Measurements from ENCODE around the gene CRNKL1. TPM values are rescaled to one million over a fixed set of nuclear protein-coding genes. Genes with fewer than 3 reads are reported as not detected.

Gene CRNKL1
- total RNA-seq, 1 donor = 33.7 TPM

DNA sequence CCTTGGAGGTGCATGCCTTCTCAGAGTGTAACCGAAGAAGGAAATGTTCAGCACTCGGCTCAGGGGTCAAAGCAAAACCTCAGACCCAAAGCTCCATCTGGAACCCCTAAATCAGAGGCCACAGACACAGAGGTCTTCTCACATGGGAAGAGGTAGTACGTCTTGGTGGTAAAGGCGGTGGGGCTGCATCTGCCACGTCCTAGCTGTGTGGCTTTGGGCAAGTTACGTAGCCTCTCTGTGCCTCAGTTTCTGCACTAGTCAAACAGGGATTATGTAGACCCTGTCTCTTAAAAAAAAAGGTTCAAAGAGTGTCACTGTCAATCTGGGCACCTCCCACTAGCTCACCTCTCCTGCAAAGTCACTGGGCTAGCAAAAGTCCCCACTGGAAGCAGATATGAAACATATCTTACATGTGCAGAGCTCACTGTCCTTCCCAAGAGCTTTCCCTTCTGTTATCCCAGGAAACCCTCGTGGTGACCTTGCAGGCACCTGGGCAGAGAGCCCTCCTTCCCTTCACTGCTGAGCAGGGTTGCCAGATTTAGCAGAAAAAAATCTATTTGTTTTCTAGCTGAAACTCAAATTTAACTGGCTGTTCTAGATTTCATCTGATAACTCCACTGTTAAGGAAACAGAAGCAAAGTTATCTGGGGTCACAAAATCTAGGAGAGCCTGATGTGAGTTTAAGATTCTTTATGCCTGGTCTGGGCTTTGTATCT is 53.1 kb downstream of the CRNKL1 start:
- Histone ChIP-seq H4K20me1 (ENCODE audit: insufficient read depth, low read length) (peaks cover 18% of the 10 kb centered on the region), H3K27ac (ENCODE audit: low read depth, low read length) (no peak overlapping the region), H3K4me3 (ENCODE audit: insufficient read depth, low read length) (no peak overlapping the region), H3K27me3 (ENCODE audit: insufficient read depth, low read length) (no peaks in the 10 kb centered on the region), H3K79me2 (ENCODE audit: insufficient read depth, low read length) (peaks cover 43% of the 10 kb centered on the region), H3K4me2 (ENCODE audit: insufficient read depth, low read length) (no peak overlapping the region), H3K4me1 (ENCODE audit: insufficient read depth, low read length) (peaks cover 37% of the 10 kb centered on the region), H2AFZ (ENCODE audit: low read length) (no peak overlapping the region), H3K9me3 (ENCODE audit: low read depth, low read length) (no peaks in the 10 kb centered on the region), H3K36me3 (ENCODE audit: insufficient read depth, low read length) (peaks cover 63% of the 10 kb centered on the region)
- TF ChIP-seq, protein P1, sequence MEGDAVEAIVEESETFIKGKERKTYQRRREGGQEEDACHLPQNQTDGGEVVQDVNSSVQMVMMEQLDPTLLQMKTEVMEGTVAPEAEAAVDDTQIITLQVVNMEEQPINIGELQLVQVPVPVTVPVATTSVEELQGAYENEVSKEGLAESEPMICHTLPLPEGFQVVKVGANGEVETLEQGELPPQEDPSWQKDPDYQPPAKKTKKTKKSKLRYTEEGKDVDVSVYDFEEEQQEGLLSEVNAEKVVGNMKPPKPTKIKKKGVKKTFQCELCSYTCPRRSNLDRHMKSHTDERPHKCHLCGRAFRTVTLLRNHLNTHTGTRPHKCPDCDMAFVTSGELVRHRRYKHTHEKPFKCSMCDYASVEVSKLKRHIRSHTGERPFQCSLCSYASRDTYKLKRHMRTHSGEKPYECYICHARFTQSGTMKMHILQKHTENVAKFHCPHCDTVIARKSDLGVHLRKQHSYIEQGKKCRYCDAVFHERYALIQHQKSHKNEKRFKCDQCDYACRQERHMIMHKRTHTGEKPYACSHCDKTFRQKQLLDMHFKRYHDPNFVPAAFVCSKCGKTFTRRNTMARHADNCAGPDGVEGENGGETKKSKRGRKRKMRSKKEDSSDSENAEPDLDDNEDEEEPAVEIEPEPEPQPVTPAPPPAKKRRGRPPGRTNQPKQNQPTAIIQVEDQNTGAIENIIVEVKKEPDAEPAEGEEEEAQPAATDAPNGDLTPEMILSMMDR (IDR thresholded peaks at IDR 0.05; ENCODE audit: extremely low read depth, low read depth, low read length) = no peak
- no peak for DNase-seq (ENCODE audit: insufficient read length, low spot score, missing footprints)

DNA sequence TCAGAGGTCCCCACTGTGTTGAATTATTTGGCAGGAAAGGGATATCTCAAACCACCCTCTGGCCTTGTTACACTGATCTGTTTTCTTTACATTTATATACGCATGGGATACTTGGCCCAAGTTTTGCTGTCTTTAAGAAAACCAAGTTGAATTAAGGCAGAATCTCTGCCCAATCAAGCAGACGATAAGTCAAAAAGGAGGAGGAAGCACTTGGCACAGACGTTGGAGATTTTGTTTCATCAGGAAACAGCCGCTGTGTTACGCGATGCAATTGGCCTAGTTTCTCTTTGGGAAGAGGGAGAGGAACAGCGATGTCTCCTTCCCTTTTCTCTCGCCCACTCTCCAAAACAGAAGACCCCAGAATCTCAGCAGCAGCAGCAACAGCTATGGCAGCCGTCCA is 55.3 kb downstream of the CRNKL1 start:
- Histone ChIP-seq H3K4me1 (ENCODE audit: insufficient read depth, low read length) (peaks cover 37% of the 10 kb centered on the region), H3K9me3 (ENCODE audit: low read depth, low read length) (no peaks in the 10 kb centered on the region), H3K79me2 (ENCODE audit: insufficient read depth, low read length) (peaks cover 43% of the 10 kb centered on the region), H3K27me3 (ENCODE audit: insufficient read depth, low read length) (no peaks in the 10 kb centered on the region), H3K4me3 (ENCODE audit: insufficient read depth, low read length) (no peak overlapping the region), H3K36me3 (ENCODE audit: insufficient read depth, low read length) (peaks cover 60% of the 10 kb centered on the region), H2AFZ (ENCODE audit: low read length) (no peak overlapping the region), H3K27ac (ENCODE audit: low read depth, low read length) (no peak overlapping the region), H3K4me2 (ENCODE audit: insufficient read depth, low read length) (no peak overlapping the region), H4K20me1 (ENCODE audit: insufficient read depth, low read length) (peaks cover 13% of the 10 kb centered on the region)
- TF ChIP-seq, protein P1 (IDR thresholded peaks at IDR 0.05; ENCODE audit: extremely low read depth, low read depth, low read length) = no peak
- no peak for DNase-seq (ENCODE audit: insufficient read length, low spot score, missing footprints)

DNA sequence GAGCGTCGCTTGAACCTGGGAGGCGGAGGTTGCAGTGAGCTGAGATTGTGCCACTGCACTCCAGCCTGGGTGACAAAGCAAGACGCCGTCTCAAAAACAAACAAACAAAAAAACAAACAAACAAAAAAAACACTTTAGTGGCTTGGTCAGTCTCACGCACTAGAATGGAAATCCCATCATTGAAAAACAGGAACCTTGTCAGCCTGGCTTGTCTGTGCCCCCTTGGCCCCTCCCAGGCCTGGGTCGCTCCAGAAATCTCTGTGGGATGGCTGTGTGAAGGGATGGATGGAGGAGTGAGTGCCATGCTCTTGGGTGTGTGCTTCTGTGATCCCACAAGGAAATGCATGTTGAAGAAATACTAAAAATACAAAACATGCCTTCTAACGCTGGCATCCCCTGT is 56.0 kb downstream of the CRNKL1 start:
- no peak overlapping the region for H3K27ac ChIP-seq (ENCODE audit: low read depth, low read length)
- H3K27me3 ChIP-seq (ENCODE audit: insufficient read depth, low read length) = no peaks in the 10 kb centered on the region
- TF ChIP-seq, protein P1 (IDR thresholded peaks at IDR 0.05; ENCODE audit: extremely low read depth, low read depth, low read length) = no peak
- no peaks in the 10 kb centered on the region for H3K9me3 ChIP-seq (ENCODE audit: low read depth, low read length)
- H4K20me1 ChIP-seq (ENCODE audit: insufficient read depth, low read length) = peaks cover 13% of the 10 kb centered on the region
- no peak overlapping the region for H2AFZ ChIP-seq (ENCODE audit: low read length)
- H3K4me3 ChIP-seq (ENCODE audit: insufficient read depth, low read length) = no peak overlapping the region
- H3K79me2 ChIP-seq (ENCODE audit: insufficient read depth, low read length) = peaks cover 48% of the 10 kb centered on the region
- H3K4me2 ChIP-seq (ENCODE audit: insufficient read depth, low read length) = no peak overlapping the region
- no peak for DNase-seq (ENCODE audit: insufficient read length, low spot score, missing footprints)
- H3K4me1 ChIP-seq (ENCODE audit: insufficient read depth, low read length) = peaks cover 40% of the 10 kb centered on the region
- peaks cover 53% of the 10 kb centered on the region for H3K36me3 ChIP-seq (ENCODE audit: insufficient read depth, low read length)

DNA sequence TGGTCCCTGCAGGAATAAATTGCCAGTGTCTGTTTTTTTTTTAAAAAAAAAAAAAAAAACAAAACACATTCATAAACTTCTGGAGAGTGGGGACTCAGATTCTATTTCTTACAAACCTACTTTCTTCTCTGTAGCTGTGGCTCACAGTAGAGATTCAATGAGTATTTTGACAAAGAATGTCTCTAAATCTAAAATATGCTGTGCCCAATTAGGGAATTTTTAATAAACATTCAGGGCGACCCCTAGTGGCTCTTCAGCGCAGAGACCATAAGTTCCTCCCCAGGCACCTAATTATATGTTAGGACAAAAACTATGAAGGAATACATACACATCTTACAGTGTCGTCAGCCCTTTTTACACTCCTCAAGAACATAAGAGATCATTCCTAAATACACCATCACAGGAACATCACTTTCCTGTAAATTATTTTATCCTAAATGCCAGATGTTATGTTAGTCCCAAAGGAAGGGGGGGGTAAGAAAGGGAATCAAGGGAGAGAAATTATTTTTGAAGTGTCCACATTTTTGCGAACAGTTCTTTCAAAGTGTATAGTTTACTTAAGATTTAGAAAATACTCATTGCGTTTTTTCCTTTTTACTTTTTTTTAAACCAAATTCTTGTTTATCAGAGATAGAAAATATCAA is 56.9 kb downstream of the CRNKL1 start:
- Histone ChIP-seq H3K79me2 (ENCODE audit: insufficient read depth, low read length) (peaks cover 54% of the 10 kb centered on the region), H3K4me1 (ENCODE audit: insufficient read depth, low read length) (peaks cover 49% of the 10 kb centered on the region), H3K36me3 (ENCODE audit: insufficient read depth, low read length) (peaks cover 45% of the 10 kb centered on the region), H3K4me2 (ENCODE audit: insufficient read depth, low read length) (no peak overlapping the region), H3K4me3 (ENCODE audit: insufficient read depth, low read length) (no peak overlapping the region), H3K9me3 (ENCODE audit: low read depth, low read length) (no peaks in the 10 kb centered on the region), H3K27ac (ENCODE audit: low read depth, low read length) (peak overlapping the region; percentile 95), H2AFZ (ENCODE audit: low read length) (no peak overlapping the region), H3K27me3 (ENCODE audit: insufficient read depth, low read length) (no peaks in the 10 kb centered on the region), H4K20me1 (ENCODE audit: insufficient read depth, low read length) (peaks cover 7% of the 10 kb centered on the region)
- peak; percentile 46 for DNase-seq (ENCODE audit: insufficient read length, low spot score, missing footprints)
- TF ChIP-seq, protein P1 (IDR thresholded peaks at IDR 0.05; ENCODE audit: extremely low read depth, low read depth, low read length) = peak; percentile 91

All from osteoblast (primary cell).